ENCODE data around the gene GSE1.

DNA sequence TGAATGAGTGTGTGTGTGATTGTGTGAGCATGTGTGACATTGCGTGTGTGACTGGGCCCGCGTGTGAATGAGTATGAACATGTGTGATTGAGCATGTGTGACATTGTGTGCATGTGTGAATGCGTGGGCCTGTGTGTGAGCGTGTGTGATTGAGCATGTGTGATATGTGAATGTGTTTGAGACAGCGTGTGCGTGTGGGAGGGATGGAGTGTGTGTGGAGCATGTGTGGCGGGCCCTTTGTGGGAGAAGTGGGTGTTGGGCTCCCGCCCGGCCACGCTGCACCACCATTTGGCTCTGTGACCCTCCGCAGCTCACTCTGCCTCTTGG lies 22.7 kb upstream of the GSE1 start:
- TF ChIP-seq, protein P1, sequence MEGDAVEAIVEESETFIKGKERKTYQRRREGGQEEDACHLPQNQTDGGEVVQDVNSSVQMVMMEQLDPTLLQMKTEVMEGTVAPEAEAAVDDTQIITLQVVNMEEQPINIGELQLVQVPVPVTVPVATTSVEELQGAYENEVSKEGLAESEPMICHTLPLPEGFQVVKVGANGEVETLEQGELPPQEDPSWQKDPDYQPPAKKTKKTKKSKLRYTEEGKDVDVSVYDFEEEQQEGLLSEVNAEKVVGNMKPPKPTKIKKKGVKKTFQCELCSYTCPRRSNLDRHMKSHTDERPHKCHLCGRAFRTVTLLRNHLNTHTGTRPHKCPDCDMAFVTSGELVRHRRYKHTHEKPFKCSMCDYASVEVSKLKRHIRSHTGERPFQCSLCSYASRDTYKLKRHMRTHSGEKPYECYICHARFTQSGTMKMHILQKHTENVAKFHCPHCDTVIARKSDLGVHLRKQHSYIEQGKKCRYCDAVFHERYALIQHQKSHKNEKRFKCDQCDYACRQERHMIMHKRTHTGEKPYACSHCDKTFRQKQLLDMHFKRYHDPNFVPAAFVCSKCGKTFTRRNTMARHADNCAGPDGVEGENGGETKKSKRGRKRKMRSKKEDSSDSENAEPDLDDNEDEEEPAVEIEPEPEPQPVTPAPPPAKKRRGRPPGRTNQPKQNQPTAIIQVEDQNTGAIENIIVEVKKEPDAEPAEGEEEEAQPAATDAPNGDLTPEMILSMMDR (IDR thresholded peaks at IDR 0.05; ENCODE audit: low read depth, low read length): no peak
- no peak for TF ChIP-seq POLR2A (IDR thresholded peaks at IDR 0.05; ENCODE audit: extremely low read depth, insufficient read length)
- TF ChIP-seq, protein P2, sequence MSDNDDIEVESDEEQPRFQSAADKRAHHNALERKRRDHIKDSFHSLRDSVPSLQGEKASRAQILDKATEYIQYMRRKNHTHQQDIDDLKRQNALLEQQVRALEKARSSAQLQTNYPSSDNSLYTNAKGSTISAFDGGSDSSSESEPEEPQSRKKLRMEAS (IDR thresholded peaks at IDR 0.05; ENCODE audit: low read depth, low read length): no peak

All from NB4 (cell line).